ENCODE results near the gene FTCD.

Gene FTCD

DNA sequence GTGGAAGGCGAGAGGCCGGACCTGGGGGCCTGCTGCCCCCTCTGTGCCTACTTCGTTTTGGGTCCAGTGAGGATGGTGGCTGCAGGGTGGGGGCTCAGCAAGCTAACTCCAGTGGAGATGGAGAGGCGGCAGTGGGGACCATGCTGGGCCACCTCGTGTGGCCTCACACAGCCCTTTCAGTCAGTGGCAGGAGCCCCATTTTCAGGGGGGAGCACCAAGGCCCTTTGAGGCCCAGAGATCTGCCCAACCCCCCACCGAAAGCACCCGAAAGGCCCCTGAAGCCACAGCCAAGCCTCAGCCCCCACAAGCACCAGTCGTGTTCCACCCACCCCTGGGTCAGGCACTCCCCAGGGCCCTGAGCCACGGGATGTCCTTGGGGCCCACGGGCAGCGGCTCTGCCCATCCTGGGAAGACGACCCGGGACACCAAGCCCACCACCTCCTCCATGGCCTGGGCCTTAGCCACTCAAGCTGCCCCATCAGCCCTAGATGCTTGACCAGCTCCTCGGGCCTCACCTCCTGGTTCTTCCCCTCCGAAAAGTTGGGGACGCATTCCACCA is 345 bp downstream of the FTCD start:
- Histone ChIP-seq H3K4me2 (ENCODE audit: low read length) (no peak overlapping the region), H3K4me3 (ENCODE audit: low read length) (no peak overlapping the region), H3K9me3 (replicated peaks; ENCODE audit: low read length) (no peaks in the 10 kb centered on the region), H3K9ac (ENCODE audit: low read depth, low read length) (no peak overlapping the region), H3K27me3 (ENCODE audit: control insufficient read depth, insufficient read depth, low read length) (no peaks in the 10 kb centered on the region), H3K36me3 (ENCODE audit: insufficient read depth, low read length) (peaks cover 3% of the 10 kb centered on the region), H3K4me1 (ENCODE audit: control insufficient read depth, insufficient read depth, low read length) (peaks cover 13% of the 10 kb centered on the region)

DNA sequence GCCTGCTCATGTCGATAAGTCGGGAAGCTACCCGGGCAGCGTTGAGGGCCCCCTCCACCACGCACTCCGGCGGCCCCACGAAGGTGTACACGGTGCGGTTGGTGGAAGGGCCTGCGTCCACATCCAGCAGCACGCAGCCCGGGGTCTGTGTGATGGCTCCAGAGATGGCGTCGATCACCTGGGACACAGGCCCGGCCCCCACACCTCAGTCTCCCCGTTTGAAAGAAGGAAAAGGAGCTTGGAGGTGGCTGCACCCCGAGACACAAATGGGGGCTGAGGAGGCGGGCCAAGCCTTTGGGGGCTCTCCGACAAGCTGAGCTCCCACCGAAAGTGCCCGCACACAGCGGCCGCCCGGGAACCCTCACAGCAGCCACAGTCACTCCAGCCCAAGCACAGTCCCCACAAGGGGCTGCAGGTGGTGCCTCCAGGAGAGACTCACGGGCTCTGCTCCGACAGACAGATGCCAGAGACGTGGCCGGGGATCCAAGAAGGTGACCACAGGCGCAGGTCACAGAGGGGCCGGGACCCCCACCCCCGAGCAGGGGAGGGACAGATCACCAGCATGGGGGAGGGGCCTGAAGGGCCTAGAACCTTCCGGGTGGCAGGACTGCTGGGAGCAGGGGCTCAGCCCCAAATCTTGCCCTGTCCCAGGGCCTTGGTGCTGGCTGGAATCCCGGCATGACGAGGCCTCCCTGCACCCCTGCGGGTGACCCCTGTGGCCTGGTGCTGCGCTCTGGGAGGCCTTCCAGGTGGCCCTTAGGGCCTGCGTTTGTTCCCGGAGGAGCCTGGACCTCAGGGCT is 1.0 kb downstream of the FTCD start:
- Histone ChIP-seq H3K9ac (ENCODE audit: low read depth, low read length) (no peak overlapping the region), H3K36me3 (ENCODE audit: insufficient read depth, low read length) (no peaks in the 10 kb centered on the region), H3K27me3 (ENCODE audit: control insufficient read depth, insufficient read depth, low read length) (no peaks in the 10 kb centered on the region), H3K4me1 (ENCODE audit: control insufficient read depth, insufficient read depth, low read length) (peaks cover 13% of the 10 kb centered on the region), H3K4me2 (ENCODE audit: low read length) (no peak overlapping the region), H3K4me3 (ENCODE audit: low read length) (no peak overlapping the region), H3K9me3 (replicated peaks; ENCODE audit: low read length) (no peaks in the 10 kb centered on the region)

DNA sequence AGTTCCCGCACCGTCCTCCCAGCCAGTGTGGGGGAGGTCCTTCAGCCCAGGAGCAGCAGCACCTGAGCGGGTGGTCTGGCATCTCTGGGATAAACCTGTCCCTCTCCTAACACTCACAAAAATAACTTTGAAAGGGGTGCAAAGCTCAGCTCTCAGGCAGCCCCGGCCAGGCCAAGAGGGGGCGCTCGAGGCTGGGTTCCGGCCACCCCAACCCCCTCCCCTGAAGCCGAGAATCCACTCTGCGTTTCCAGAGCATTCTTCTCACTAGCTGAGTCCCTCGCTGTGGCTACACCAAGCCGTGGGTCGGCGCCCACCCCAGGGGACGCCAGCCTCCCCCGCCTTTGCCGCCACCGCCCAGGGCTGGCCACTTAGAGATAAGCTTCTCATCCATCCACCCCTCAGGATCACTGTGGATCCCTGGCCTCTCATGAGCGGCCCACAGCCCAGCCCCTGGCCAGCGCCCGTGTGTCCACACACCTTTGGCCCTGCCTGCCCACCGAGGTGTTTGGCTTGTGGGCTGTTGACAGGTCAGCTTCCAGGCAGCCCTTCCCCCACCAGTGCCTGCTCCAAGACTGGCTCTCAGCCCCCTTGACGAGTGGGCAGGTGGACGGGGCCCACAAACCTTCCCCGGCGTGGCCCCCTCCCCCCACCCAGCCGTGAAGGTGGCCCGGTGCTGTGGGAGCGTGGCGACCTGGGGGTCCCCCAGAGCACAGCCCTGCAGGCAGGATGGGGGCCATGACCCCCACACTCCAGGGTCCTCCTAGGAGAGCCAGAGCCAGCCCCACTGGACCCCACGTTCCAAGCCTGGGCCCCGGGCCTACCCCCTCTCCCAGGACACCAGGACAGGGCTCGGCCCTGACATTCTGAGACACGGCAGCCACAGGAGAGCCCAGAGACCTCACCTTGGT is 1.9 kb downstream of the FTCD start:
- H3K4me3 ChIP-seq (ENCODE audit: low read length) = peak overlapping the region; percentile 52

DNA sequence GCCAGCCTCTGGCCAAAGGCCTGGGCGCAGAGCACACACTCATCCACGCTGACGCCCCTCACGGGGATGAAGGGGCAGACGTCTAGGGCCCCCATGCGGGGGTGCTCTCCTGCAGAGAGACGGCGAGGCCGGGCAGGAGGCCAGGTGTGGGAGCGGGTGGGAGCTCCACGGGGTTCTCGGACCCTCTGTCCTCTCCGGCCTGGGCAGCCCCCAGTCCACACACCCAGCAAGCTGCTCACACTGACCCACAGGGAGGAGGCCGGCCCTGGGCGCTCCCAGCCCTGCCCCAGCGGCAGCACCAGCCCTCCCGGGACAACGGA is 2.5 kb downstream of the FTCD start:
- H3K9ac ChIP-seq (ENCODE audit: low read depth, low read length) = no peak overlapping the region
- peak overlapping the region; percentile 52 for H3K4me3 ChIP-seq (ENCODE audit: low read length)
- no peaks in the 10 kb centered on the region for H3K27me3 ChIP-seq (ENCODE audit: control insufficient read depth, insufficient read depth, low read length)
- H3K36me3 ChIP-seq (ENCODE audit: insufficient read depth, low read length) = no peaks in the 10 kb centered on the region
- H3K9me3 ChIP-seq (replicated peaks; ENCODE audit: low read length) = no peaks in the 10 kb centered on the region
- peaks cover 13% of the 10 kb centered on the region for H3K4me1 ChIP-seq (ENCODE audit: control insufficient read depth, insufficient read depth, low read length)
- H3K4me2 ChIP-seq (ENCODE audit: low read length) = peak overlapping the region; percentile 88

More for the DNA sequence above, 1.9 kb downstream of the FTCD start:
- Histone ChIP-seq H3K27me3 (ENCODE audit: control insufficient read depth, insufficient read depth, low read length) (no peaks in the 10 kb centered on the region), H3K4me1 (ENCODE audit: control insufficient read depth, insufficient read depth, low read length) (peaks cover 13% of the 10 kb centered on the region), H3K9me3 (replicated peaks; ENCODE audit: low read length) (no peaks in the 10 kb centered on the region), H3K36me3 (ENCODE audit: insufficient read depth, low read length) (no peaks in the 10 kb centered on the region), H3K4me2 (ENCODE audit: low read length) (peak overlapping the region; percentile 88), H3K9ac (ENCODE audit: low read depth, low read length) (peak overlapping the region; percentile 52)

DNA sequence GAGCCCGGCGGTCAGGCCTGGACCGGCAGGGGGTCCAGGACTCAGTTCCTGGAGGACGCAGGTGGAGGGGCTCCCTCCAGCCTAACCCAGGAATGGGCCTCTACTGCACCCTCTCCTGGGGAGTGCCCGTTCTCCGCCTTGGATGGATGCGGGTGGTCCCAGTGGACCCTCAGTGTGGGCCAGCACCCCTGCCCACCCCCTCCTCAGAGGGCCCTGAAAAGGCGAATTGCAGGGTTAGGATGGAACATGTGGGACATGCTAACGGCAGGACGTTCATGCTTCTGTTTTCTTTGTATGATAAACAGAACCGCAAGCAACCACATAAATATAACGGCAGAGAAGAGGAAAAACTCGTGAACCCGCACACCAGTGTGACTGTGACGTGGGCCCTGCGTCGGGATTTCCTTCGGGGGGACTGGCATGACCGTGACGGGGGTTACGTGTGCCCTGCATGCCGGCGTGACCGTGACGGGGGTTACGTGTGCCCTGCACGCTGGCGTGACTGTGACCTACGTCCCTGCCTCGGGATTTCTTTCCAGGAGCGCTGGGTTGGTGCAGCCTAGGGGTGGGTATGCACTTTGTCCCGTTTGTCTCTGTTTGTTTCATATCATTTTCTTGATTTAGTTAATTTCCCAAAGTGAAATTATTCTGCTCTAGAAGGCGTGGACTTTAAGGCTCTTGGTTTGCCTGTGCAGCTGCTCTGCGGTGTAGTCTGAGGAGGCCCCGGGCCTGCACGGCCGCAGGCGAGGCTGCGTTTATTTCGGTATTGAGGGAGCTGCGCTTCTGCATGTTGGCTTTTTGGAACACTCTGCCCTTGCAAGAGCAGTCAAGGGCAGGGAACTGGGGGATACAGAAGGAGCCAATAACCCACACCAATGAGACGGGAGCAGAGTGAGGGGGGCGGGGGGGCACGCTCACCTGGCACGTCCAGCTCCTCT is 3.1 kb downstream of the FTCD start:
- Histone ChIP-seq H3K4me1 (ENCODE audit: control insufficient read depth, insufficient read depth, low read length) (peaks cover 13% of the 10 kb centered on the region), H3K36me3 (ENCODE audit: insufficient read depth, low read length) (no peaks in the 10 kb centered on the region), H3K4me2 (ENCODE audit: low read length) (peak overlapping the region; percentile 88), H3K27me3 (ENCODE audit: control insufficient read depth, insufficient read depth, low read length) (no peaks in the 10 kb centered on the region), H3K4me3 (ENCODE audit: low read length) (no peak overlapping the region), H3K9ac (ENCODE audit: low read depth, low read length) (no peak overlapping the region), H3K9me3 (replicated peaks; ENCODE audit: low read length) (no peaks in the 10 kb centered on the region)

DNA sequence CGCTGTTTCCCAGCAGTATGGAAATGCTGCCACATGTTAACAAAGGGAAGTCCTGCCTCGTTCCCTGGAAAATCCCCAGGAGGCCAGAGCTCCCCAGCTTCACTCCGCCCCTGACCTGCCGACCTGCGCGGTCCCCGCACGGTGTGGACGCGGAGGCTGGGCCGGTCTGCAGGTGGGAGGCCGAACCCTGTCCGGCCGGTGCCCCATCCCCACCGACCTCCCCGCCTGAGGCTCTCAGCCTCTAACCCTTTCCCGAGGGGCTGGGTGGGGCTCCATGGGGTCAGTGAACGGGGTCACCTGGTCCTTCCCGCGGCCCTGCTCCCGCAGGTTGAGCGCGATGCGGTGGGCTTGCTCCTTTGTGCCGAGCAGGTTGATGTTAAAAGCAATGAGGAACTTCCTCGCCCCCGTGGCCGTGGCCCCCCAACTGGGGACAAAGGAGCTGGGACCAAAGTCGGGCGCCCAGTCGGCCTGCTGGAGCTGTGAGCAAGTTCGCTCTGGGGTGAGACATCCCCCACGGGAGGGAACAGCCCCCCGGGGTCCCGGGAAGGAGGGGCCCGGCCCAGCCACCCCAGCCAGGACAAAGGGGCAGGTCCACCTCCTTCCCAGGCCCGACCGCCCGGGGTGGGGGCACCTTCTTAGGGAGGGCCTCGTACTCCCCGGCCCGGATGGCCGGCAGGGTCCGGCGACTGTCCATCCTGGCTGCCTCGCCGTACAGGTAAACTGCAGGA is 4.0 kb downstream of the FTCD start:
- H3K27me3 ChIP-seq (ENCODE audit: control insufficient read depth, insufficient read depth, low read length) = no peaks in the 10 kb centered on the region
- no peaks in the 10 kb centered on the region for H3K36me3 ChIP-seq (ENCODE audit: insufficient read depth, low read length)
- no peaks in the 10 kb centered on the region for H3K9me3 ChIP-seq (replicated peaks; ENCODE audit: low read length)
- peaks cover 13% of the 10 kb centered on the region for H3K4me1 ChIP-seq (ENCODE audit: control insufficient read depth, insufficient read depth, low read length)
- H3K4me3 ChIP-seq (ENCODE audit: low read length) = no peak overlapping the region
- H3K9ac ChIP-seq (ENCODE audit: low read depth, low read length) = no peak overlapping the region
- no peak overlapping the region for H3K4me2 ChIP-seq (ENCODE audit: low read length)

DNA sequence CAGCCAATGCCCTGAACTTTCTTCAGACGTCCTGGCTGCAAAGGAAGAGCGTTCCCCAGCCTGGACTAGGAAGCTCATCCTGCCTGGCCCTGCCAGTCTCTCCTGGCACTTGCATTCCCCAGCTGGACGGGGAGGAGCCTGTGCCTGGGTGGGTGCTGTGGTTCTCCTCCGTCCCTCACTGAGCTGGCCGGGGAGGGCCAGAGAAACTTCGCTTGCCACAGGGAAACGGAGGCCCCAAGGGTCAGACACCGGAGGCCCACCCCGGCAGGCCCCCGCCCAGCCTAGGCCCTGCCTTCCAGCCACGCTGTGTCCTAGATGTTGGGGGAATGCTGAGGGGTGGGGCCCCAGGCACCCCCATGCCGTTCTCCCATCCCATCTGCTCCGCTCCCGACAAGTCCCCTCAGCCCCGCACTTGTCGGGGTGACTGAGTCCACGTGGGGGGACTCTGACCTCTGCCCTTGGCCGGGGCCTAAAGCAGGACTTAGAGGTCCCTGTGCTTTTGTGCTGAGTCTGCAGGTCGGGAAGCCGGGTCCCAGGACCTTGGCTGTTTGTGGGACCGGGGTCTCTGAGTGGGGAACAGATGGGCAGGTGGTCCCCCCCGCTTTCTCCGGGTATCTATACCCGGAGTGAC is 4.8 kb downstream of the FTCD start:
- Histone ChIP-seq H3K36me3 (ENCODE audit: insufficient read depth, low read length) (no peaks in the 10 kb centered on the region), H3K4me1 (ENCODE audit: control insufficient read depth, insufficient read depth, low read length) (peaks cover 13% of the 10 kb centered on the region), H3K9ac (ENCODE audit: low read depth, low read length) (no peak overlapping the region), H3K4me2 (ENCODE audit: low read length) (no peak overlapping the region), H3K4me3 (ENCODE audit: low read length) (no peak overlapping the region), H3K27me3 (ENCODE audit: control insufficient read depth, insufficient read depth, low read length) (no peaks in the 10 kb centered on the region), H3K9me3 (replicated peaks; ENCODE audit: low read length) (no peaks in the 10 kb centered on the region)

DNA sequence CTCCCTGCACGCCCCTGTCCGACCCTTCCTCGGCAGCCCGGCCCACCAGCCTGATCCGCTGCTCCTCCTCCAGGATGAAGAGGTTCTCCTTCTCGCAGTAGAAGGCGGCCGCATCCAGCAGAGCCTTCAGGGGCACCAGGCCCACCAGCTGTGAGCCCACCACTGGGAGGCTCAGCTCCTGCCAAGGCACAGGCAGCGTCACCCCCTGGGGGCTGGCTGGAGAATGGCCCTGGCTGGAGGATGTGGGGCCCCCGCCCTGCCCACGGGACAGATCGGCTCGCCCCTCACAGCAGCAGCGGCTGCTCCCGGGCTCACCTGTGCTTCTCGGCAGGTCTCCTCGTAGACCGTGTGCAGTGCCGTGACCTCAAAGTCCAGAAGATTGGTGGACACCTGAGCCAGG is 5.3 kb downstream of the FTCD start:
- Histone ChIP-seq H3K9me3 (replicated peaks; ENCODE audit: low read length) (no peaks in the 10 kb centered on the region), H3K4me1 (ENCODE audit: control insufficient read depth, insufficient read depth, low read length) (peaks cover 13% of the 10 kb centered on the region), H3K4me3 (ENCODE audit: low read length) (no peak overlapping the region), H3K4me2 (ENCODE audit: low read length) (no peak overlapping the region), H3K36me3 (ENCODE audit: insufficient read depth, low read length) (no peaks in the 10 kb centered on the region), H3K27me3 (ENCODE audit: control insufficient read depth, insufficient read depth, low read length) (no peaks in the 10 kb centered on the region), H3K9ac (ENCODE audit: low read depth, low read length) (no peak overlapping the region)

DNA sequence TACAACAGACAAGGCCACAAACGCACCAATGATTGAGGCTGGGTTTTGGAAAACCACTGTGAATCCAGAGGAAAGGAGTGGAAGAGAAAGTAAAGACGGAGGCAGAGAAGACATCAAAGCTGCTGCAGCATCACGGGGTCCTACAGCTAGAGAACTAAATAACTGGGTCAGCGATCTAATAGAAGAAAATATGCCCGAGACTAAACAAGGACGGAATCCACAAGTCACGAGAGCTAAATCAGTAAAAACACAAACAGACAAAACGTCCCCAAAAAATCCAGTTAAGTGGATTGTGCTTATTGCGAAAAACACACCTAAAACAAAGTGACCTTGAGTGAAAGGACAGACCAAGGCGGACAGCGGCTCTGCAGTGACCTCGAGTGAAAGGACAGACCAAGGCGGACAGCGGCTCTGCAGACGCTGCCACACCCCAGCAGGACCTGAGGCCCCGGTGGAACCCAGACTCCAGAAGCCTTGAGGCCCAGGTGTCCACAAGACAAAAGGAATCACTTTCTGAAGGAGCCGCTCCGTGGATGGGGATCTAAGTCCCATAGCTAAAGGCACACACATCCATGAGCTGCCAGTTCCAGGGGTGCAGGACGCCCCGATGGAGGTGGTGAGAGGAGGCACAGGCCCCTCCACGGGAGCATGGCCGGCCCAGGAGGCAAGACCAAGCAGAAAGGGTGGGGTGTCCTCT is 6.0 kb downstream of the FTCD start:
- Histone ChIP-seq H3K9me3 (replicated peaks; ENCODE audit: low read length) (no peaks in the 10 kb centered on the region), H3K9ac (ENCODE audit: low read depth, low read length) (no peak overlapping the region), H3K4me2 (ENCODE audit: low read length) (no peak overlapping the region), H3K36me3 (ENCODE audit: insufficient read depth, low read length) (no peaks in the 10 kb centered on the region), H3K4me3 (ENCODE audit: low read length) (no peak overlapping the region), H3K4me1 (ENCODE audit: control insufficient read depth, insufficient read depth, low read length) (peaks cover 13% of the 10 kb centered on the region), H3K27me3 (ENCODE audit: control insufficient read depth, insufficient read depth, low read length) (no peaks in the 10 kb centered on the region)

DNA sequence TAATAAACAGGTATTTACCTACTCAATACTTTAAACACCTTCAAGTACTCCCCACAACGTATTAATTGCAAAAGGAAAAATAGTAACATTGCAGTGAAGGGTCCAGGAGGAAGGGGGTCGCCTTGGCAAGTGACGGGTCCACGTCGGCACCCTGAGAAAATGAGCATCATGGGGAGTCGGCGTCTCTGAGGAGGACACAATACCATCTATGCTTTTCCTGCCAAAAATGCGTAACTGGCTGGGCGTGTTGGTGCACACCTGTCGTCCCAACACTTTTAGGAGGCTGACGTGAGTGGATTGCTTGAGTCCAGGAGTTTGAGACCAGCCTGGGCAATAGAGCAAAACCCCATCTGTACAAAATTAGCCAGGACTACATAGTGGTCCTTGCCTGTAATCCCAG is 7.3 kb downstream of the FTCD start:
- Histone ChIP-seq H3K36me3 (ENCODE audit: insufficient read depth, low read length) (no peaks in the 10 kb centered on the region), H3K9ac (ENCODE audit: low read depth, low read length) (no peak overlapping the region), H3K4me2 (ENCODE audit: low read length) (no peak overlapping the region), H3K27me3 (ENCODE audit: control insufficient read depth, insufficient read depth, low read length) (no peaks in the 10 kb centered on the region), H3K4me1 (ENCODE audit: control insufficient read depth, insufficient read depth, low read length) (peaks cover 13% of the 10 kb centered on the region), H3K9me3 (replicated peaks; ENCODE audit: low read length) (no peaks in the 10 kb centered on the region), H3K4me3 (ENCODE audit: low read length) (no peak overlapping the region)

Measured in skeletal muscle satellite cell (primary cell).